Suprapubic skin (tissue), 3 donors: ENCODE results near the gene TEF.

ENCODE experiments used
- EP300 ChIP-seq: sonication (generic); formaldehyde crosslinking; IDR thresholded peaks from one replicate; pipeline ENCODE4 v1.6.1; 2017; ENCODE audit warnings: antibody characterized with exemption
- TF ChIP-seq, protein P1 (sequence below), 2 donors: fragments of 200-600 bp in 1 of 2; fragments of 450-650 bp in 1 of 2; sonication (generic) in 1 of 2; IDR thresholded peaks; one replicate each; pipeline ENCODE4 v1.5.1; 2016 to 2019; ENCODE audit warnings: antibody characterized with exemption in 2 of 2, mild to moderate bottlenecking in 1 of 2, moderate library complexity in 1 of 2

DNA sequence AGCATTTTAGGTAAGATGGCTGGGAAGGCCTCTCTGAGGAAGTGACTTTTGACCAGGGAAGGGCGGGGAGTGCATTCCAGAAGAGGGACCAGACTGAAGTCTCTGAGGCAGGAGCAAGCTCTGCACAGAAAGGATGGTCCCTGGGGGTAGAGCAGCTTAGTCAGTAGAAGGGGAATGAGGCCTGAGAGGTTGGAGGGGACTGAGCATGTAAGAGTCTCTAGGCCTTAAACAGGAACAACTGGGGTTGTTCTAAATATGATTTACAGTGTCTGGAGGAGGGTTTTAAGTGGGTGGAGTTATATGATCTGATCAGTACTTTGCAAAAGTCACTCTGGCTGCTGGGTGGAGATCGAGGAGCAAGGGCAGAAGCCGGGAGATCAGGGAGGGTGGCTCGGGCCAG, 31.7 kb upstream of the TEF start:
- TF ChIP-seq, protein P1, sequence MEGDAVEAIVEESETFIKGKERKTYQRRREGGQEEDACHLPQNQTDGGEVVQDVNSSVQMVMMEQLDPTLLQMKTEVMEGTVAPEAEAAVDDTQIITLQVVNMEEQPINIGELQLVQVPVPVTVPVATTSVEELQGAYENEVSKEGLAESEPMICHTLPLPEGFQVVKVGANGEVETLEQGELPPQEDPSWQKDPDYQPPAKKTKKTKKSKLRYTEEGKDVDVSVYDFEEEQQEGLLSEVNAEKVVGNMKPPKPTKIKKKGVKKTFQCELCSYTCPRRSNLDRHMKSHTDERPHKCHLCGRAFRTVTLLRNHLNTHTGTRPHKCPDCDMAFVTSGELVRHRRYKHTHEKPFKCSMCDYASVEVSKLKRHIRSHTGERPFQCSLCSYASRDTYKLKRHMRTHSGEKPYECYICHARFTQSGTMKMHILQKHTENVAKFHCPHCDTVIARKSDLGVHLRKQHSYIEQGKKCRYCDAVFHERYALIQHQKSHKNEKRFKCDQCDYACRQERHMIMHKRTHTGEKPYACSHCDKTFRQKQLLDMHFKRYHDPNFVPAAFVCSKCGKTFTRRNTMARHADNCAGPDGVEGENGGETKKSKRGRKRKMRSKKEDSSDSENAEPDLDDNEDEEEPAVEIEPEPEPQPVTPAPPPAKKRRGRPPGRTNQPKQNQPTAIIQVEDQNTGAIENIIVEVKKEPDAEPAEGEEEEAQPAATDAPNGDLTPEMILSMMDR (IDR thresholded peaks at IDR 0.05): no peak
- no peak for TF ChIP-seq EP300
